Neural cell (in vitro differentiated cells): Measurements from ENCODE around the gene ARHGEF17. TPM values are rescaled to one million over a fixed set of nuclear protein-coding genes. Genes with fewer than 3 reads are reported as not detected.

Experiments
- H2AFZ ChIP-seq: fragments of 200-600, 300-800 bp; sonication (generic), shearing (Covaris generic); 2 replicates; pipeline ENCODE4 v1.6.0; 2014; ENCODE audit warnings: low read depth, mild to moderate bottlenecking, antibody characterized with exemption, low read length, moderate library complexity
- H3F3A ChIP-seq: fragments of 200-600 bp; shearing (Covaris generic); 2 replicates; pipeline ENCODE4 v1.6.1; 2016; ENCODE audit warnings: mild to moderate bottlenecking, moderate library complexity, mixed read lengths, antibody characterized with exemption, low read length; ENCODE audit not compliant: insufficient read depth, poor library complexity, severe bottlenecking
- H3K27ac ChIP-seq: fragments of 200-600, 300-800 bp; sonication (generic), shearing (Covaris generic); 2 replicates; pipeline ENCODE4 v1.5.1; 2014; ENCODE audit warnings: mild to moderate bottlenecking, low read length, moderate library complexity
- H3K27me3 ChIP-seq: fragments of 300-800, 200-600 bp; sonication (generic), shearing (Covaris generic); 2 replicates; pipeline ENCODE4 v1.6.0; 2014; ENCODE audit warnings: mild to moderate bottlenecking, low read depth, low read length, moderate library complexity; ENCODE audit not compliant: insufficient read depth
- H3K36me3 ChIP-seq: fragments of 300-800, 200-600 bp; sonication (generic), shearing (Covaris generic); 2 replicates; pipeline ENCODE4 v1.5.1; 2014; ENCODE audit warnings: mild to moderate bottlenecking, antibody characterized with exemption, low read length, moderate library complexity; ENCODE audit not compliant: insufficient read depth
- H3K4me2 ChIP-seq: fragments of 300-800, 200-600 bp; sonication (generic), shearing (Covaris generic); 2 replicates; pipeline ENCODE4 v1.6.0; 2014; ENCODE audit warnings: mild to moderate bottlenecking, low read length
- H3K4me3 ChIP-seq: fragments of 300-800, 200-600 bp; sonication (generic), shearing (Covaris generic); 2 replicates; pipeline ENCODE4 v1.5.1; 2014; ENCODE audit warnings: mild to moderate bottlenecking, low read length, moderate library complexity
- H3K79me2 ChIP-seq: fragments of 200-600 bp; shearing (Covaris generic); replicated peaks from 2 replicates; pipeline ENCODE4 v1.6.0; 2014; ENCODE audit warnings: mild to moderate bottlenecking, low read length, moderate library complexity; ENCODE audit not compliant: insufficient read depth
- H3K9ac ChIP-seq: fragments of 300-800, 200-600 bp; sonication (generic), shearing (Covaris generic); 2 replicates; pipeline ENCODE4 v1.6.1; 2016; ENCODE audit warnings: mild to moderate bottlenecking, low read length, mixed read lengths
- H3K9me2 ChIP-seq: fragments of 200-600 bp; shearing (Covaris generic); 2 replicates; pipeline ENCODE4 v1.6.1; 2016; ENCODE audit warnings: mild to moderate bottlenecking, low read length, mixed read lengths; ENCODE audit not compliant: insufficient read depth
- H3K9me3 ChIP-seq: fragments of 200-600, 300-800 bp; sonication (generic), shearing (Covaris generic); 2 replicates; pipeline ENCODE4 v1.6.1; 2016; ENCODE audit warnings: mild to moderate bottlenecking, mixed run types, low read length, moderate library complexity, mixed read lengths
- H4K20me1 ChIP-seq: fragments of 200-600 bp; shearing (Covaris generic); 2 replicates; pipeline ENCODE4 v1.6.1; 2016; ENCODE audit warnings: mild to moderate bottlenecking, mixed run types; ENCODE audit not compliant: insufficient read depth
- EP300 ChIP-seq: fragments of 450-650 bp; conservative IDR thresholded peaks from 2 replicates; pipeline ENCODE4 v1.6.1; 2014; ENCODE audit warnings: antibody characterized with exemption, mild to moderate bottlenecking, moderate library complexity; ENCODE audit not compliant: poor library complexity, severe bottlenecking
- EZH2 ChIP-seq: fragments of 200-600, 300-800 bp; shearing (Covaris generic), sonication (generic); IDR thresholded peaks from 2 replicates; pipeline ENCODE4 v1.6.1; 2014; ENCODE audit warnings: antibody characterized with exemption, low read length, borderline replicate concordance, mild to moderate bottlenecking; ENCODE audit not compliant: insufficient read depth, poor library complexity, severe bottlenecking
- MXI1 ChIP-seq: fragments of 450-650 bp; conservative IDR thresholded peaks from 2 replicates; pipeline ENCODE4 v1.6.1; 2014; ENCODE audit warnings: antibody characterized with exemption, mild to moderate bottlenecking; ENCODE audit not compliant: poor library complexity, severe bottlenecking
- POLR2AphosphoS5 ChIP-seq: IDR thresholded peaks from 2 replicates; pipeline ENCODE4 v1.6.1; 2012
- RAD21 ChIP-seq: fragments of 450-650 bp; conservative IDR thresholded peaks from 2 replicates; pipeline ENCODE4 v1.6.1; 2014; ENCODE audit warnings: antibody characterized with exemption, mild to moderate bottlenecking, moderate library complexity
- SMC3 ChIP-seq: fragments of 450-650 bp; conservative IDR thresholded peaks from 2 replicates; pipeline ENCODE4 v1.6.1; 2014; ENCODE audit warnings: antibody characterized with exemption, mild to moderate bottlenecking, moderate library complexity; ENCODE audit not compliant: poor library complexity
- TAF1 ChIP-seq: IDR thresholded peaks from 2 replicates; pipeline ENCODE4 v1.6.1; 2012; ENCODE audit warnings: low read depth
- polyA plus RNA-seq: library from polyadenylated mRNA; depleted of rRNA; stranded (reverse); fragments of >200 nt; gene quantifications from 2 replicates; pipeline ENCODE4 v1.2.3, GENCODE V29; 2014
- TF ChIP-seq, protein P1 (sequence below): IDR thresholded peaks from 2 replicates; pipeline ENCODE4 v1.6.1; 2012; ENCODE audit warnings: borderline replicate concordance
- TF ChIP-seq, protein P2 (sequence below): fragments of 450-650 bp; IDR thresholded peaks from 2 replicates; pipeline ENCODE4 v1.5.1; 2014; ENCODE audit warnings: antibody characterized with exemption, mild to moderate bottlenecking, moderate library complexity; ENCODE audit not compliant: poor library complexity, severe bottlenecking

ARHGEF17 gene
- polyA plus RNA-seq, 1 donor from 2014 or later, result 7.9 TPM

DNA sequence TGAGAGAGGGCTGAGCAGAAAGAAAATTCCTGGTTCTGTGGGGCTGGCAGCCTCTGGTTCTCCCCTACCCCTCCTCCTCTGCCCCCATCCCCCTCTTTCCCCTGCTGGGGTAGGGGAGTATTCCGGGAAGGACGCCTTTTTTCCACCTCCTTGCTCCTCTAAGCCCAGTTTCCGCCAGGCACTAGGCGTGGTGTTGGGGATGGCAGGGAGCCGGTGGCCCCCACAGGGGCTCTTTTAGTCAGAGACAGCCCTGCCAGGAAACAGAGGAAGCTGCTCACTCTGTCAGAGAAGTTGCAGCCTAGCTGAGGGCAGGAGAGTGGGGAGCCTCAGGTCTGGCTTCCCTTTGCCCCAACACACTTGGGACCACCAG is 15.6 kb upstream of the ARHGEF17 start:
- Histone ChIP-seq H3K9me3 (no peaks in the 10 kb centered on the region), H3K79me2 (no peaks in the 10 kb centered on the region), H3K36me3 (no peaks in the 10 kb centered on the region), H3K4me2 (no peak overlapping the region), H3K9ac (no peak overlapping the region), H3K9me2 (no peaks in the 10 kb centered on the region), H3K27ac (no peak overlapping the region), H2AFZ (no peak overlapping the region), H3F3A (no peaks in the 10 kb centered on the region), H4K20me1 (no peaks in the 10 kb centered on the region), H3K4me3 (no peak overlapping the region), H3K27me3 (no peaks in the 10 kb centered on the region)
- TF ChIP-seq RAD21 (no peak), EP300 (no peak), POLR2AphosphoS5 (no peak), SMC3 (no peak)
- TF ChIP-seq, protein P1, sequence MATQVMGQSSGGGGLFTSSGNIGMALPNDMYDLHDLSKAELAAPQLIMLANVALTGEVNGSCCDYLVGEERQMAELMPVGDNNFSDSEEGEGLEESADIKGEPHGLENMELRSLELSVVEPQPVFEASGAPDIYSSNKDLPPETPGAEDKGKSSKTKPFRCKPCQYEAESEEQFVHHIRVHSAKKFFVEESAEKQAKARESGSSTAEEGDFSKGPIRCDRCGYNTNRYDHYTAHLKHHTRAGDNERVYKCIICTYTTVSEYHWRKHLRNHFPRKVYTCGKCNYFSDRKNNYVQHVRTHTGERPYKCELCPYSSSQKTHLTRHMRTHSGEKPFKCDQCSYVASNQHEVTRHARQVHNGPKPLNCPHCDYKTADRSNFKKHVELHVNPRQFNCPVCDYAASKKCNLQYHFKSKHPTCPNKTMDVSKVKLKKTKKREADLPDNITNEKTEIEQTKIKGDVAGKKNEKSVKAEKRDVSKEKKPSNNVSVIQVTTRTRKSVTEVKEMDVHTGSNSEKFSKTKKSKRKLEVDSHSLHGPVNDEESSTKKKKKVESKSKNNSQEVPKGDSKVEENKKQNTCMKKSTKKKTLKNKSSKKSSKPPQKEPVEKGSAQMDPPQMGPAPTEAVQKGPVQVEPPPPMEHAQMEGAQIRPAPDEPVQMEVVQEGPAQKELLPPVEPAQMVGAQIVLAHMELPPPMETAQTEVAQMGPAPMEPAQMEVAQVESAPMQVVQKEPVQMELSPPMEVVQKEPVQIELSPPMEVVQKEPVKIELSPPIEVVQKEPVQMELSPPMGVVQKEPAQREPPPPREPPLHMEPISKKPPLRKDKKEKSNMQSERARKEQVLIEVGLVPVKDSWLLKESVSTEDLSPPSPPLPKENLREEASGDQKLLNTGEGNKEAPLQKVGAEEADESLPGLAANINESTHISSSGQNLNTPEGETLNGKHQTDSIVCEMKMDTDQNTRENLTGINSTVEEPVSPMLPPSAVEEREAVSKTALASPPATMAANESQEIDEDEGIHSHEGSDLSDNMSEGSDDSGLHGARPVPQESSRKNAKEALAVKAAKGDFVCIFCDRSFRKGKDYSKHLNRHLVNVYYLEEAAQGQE, result no peak

GRCh38 chr11:73293356-73293936 is 14.6 kb upstream of the ARHGEF17 start:
- H4K20me1 ChIP-seq, result no peaks in the 10 kb centered on the region
- H3K27me3 ChIP-seq, result no peaks in the 10 kb centered on the region
- no peak overlapping the region for H3K4me3 ChIP-seq
- no peaks in the 10 kb centered on the region for H3K79me2 ChIP-seq
- TF ChIP-seq EZH2 (no peak), RAD21 (no peak), EP300 (no peak), TAF1 (no peak), POLR2AphosphoS5 (no peak), SMC3 (no peak), MXI1 (no peak)
- TF ChIP-seq, protein P2, sequence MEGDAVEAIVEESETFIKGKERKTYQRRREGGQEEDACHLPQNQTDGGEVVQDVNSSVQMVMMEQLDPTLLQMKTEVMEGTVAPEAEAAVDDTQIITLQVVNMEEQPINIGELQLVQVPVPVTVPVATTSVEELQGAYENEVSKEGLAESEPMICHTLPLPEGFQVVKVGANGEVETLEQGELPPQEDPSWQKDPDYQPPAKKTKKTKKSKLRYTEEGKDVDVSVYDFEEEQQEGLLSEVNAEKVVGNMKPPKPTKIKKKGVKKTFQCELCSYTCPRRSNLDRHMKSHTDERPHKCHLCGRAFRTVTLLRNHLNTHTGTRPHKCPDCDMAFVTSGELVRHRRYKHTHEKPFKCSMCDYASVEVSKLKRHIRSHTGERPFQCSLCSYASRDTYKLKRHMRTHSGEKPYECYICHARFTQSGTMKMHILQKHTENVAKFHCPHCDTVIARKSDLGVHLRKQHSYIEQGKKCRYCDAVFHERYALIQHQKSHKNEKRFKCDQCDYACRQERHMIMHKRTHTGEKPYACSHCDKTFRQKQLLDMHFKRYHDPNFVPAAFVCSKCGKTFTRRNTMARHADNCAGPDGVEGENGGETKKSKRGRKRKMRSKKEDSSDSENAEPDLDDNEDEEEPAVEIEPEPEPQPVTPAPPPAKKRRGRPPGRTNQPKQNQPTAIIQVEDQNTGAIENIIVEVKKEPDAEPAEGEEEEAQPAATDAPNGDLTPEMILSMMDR, result no peak
- TF ChIP-seq, protein P1, result no peak
- H3K36me3 ChIP-seq, result no peaks in the 10 kb centered on the region
- no peak overlapping the region for H3K27ac ChIP-seq
- H2AFZ ChIP-seq, result no peak overlapping the region
- H3K9ac ChIP-seq, result no peak overlapping the region
- no peaks in the 10 kb centered on the region for H3K9me3 ChIP-seq
- H3K9me2 ChIP-seq, result no peaks in the 10 kb centered on the region
- no peak overlapping the region for H3K4me2 ChIP-seq
- H3F3A ChIP-seq, result no peaks in the 10 kb centered on the region
